ENCODE results near the gene YBEY. TPM values are rescaled to one million over a fixed set of nuclear protein-coding genes. Genes with fewer than 3 reads are reported as not detected.
"Not testable (repeated sequence)": the region's sequence is repeated elsewhere in the genome, so short reads cannot be mapped to it uniquely, and the experiment has no call there.

The YBEY gene
- polyA plus RNA-seq, 1 of the 3 experiments (the other 2 are of a cell fraction), result 47.5 TPM

- Histone ChIP-seq H4K20me1 (ENCODE audit: insufficient read depth) (no peaks in the 10 kb centered on the region), H3K9ac (no peak overlapping the region), H2AFZ (ENCODE audit: low read depth) (no peak overlapping the region), H3K27ac (ENCODE audit: low read depth in 2 of 2, low read length in 1 of 2) (no peak overlapping the region), H3K79me2 (ENCODE audit: insufficient read depth) (no peaks in the 10 kb centered on the region), H3K9me2 (no peaks in the 10 kb centered on the region), H3K27me3 (ENCODE audit: insufficient read depth) (no peaks in the 10 kb centered on the region), H3K36me3 (replicated peaks in 1 of 2; ENCODE audit: control insufficient read depth in 1 of 2, insufficient read depth in 2 of 2, low read length in 1 of 2) (peaks cover 84 to 90% of the 10 kb centered on the region in 2 experiments), H3K4me1 (ENCODE audit: control insufficient read depth in 1 of 2, insufficient read depth in 2 of 2, low read depth in 1 of 2, low read length in 1 of 2) (peaks cover 0 to 10% of the 10 kb centered on the region in 2 experiments; a peak in 1 of 4 replicates), H3F3A (replicated peaks; ENCODE audit: insufficient read depth) (peaks cover 7% of the 10 kb centered on the region), H3K4me2 (no peak overlapping the region), H3K4me3 (ENCODE audit: low read depth in 2 of 2, low read length in 1 of 2) (no peak overlapping the region), H3K9me3 (no peaks in the 10 kb centered on the region)
- TF ChIP-seq NRF1 (IDR thresholded peaks at IDR 0.05; ENCODE audit: low read depth, low read length) (no peak), EZH2phosphoT487 (IDR thresholded peaks at IDR 0.05; ENCODE audit: borderline replicate concordance, low read depth) (no peak), CTCF (IDR thresholded peaks at IDR 0.05) (no peak), POLR2AphosphoS5 (IDR thresholded peaks at IDR 0.05; ENCODE audit: low read depth, low read length) (no peak), FOSL2 (IDR thresholded peaks at IDR 0.05; ENCODE audit: borderline replicate concordance, low read depth) (no peak), CHD2 (IDR thresholded peaks at IDR 0.05; ENCODE audit: low read length, partially characterized antibody) (no peak), PBX3 (IDR thresholded peaks at IDR 0.05) (no peak), FOXM1 (IDR thresholded peaks at IDR 0.05; ENCODE audit: low read depth) (no peak)
- ChIA-PET POLR2A (interaction anchor here (1.2 kb wide), 1 partner anchor 11 kb away, joined by 3 read pairs; no protein-coding TSS in a partner anchor), CTCF (interaction anchor here (0.6 to 1.4 kb wide), 4 partner anchors 10 to 29 kb away, joined by 3 to 7 read pairs (median 4); partner anchors contain the start of gene LSS)
- DNase-seq, result no peak
- WGBS (ENCODE audit: low lambda C conversion rate), result 97% methylated on average over 7 of the region's 7 CpGs
Observed at GRCh38 chr21:46239817-46240325, 46.3 kb upstream of the YBEY start.

GRCh38 chr21:46241577-46241976 is 44.6 kb upstream of the YBEY start:
- H3K9ac ChIP-seq; H3K4me1 ChIP-seq (ENCODE audit: control insufficient read depth in 1 of 2, insufficient read depth in 2 of 2, low read depth in 1 of 2, low read length in 1 of 2); H3K9me3 ChIP-seq; H3K4me3 ChIP-seq (ENCODE audit: low read depth in 2 of 2, low read length in 1 of 2); H3F3A ChIP-seq (replicated peaks; ENCODE audit: insufficient read depth); POLR2A ChIA-PET; DNase-seq; H3K27me3 ChIP-seq (ENCODE audit: insufficient read depth); H3K9me2 ChIP-seq; H3K4me2 ChIP-seq; H3K79me2 ChIP-seq (ENCODE audit: insufficient read depth); H2AFZ ChIP-seq (ENCODE audit: low read depth); H3K27ac ChIP-seq (ENCODE audit: low read depth in 2 of 2, low read length in 1 of 2); H4K20me1 ChIP-seq (ENCODE audit: insufficient read depth): not testable (repeated sequence)
- 93% methylated on average over 1 of the region's 1 CpG for WGBS (ENCODE audit: low lambda C conversion rate)
- peaks cover 83 to 89% of the 10 kb centered on the region in 2 experiments for H3K36me3 ChIP-seq (replicated peaks in 1 of 2; ENCODE audit: control insufficient read depth in 1 of 2, insufficient read depth in 2 of 2, low read length in 1 of 2)
- CTCF ChIA-PET, result interaction anchor here (1.1 to 1.5 kb wide), 3 partner anchors 10 to 98 kb away, joined by 3 to 6 read pairs (median 3); no protein-coding TSS in a partner anchor
